K562 (cell line): Measurements from ENCODE around the gene TMEM132E. TPM values are rescaled to one million over a fixed set of nuclear protein-coding genes. Genes with fewer than 3 reads are reported as not detected.

Experiments used
- ATAC-seq: fragments of 200-7000 bp; cut with Tn5 transposase; 3 replicates; pipeline ENCODE4 v1.9.1; 2020; ENCODE audit warnings: moderate library complexity
- BruUV-seq: library from RNA; stranded (reverse); fragments of 400-500 nt; replicated peaks from 2 replicates; lab custom pipeline; 2021; lab: Mats Ljungman, UMichigan
- CTCF ChIA-PET: fragments of 300-600 bp; formaldehyde crosslinking; extraction: SDS; loops from one replicate; lab custom pipeline; 2021; ENCODE audit warnings: low intra/inter-chr PET ratio; lab: Yijun Ruan, JAX
- POLR2A ChIA-PET: fragments of 300-600, 350-650 bp; sonication (Branson Sonifier 250); formaldehyde crosslinking; extraction: SDS; loops from one replicate; lab custom pipeline; 2021; ENCODE audit warnings: antibody characterized with exemption, inconsistent platforms; lab: Yijun Ruan, JAX
- DNase-seq, 4 experiments: peaks; one replicate each; pipeline versions ENCODE4 v3.0.0 to v3.0.0-alpha.2; 2011 to 2018; ENCODE audit warnings: low spot score in 3 of 4, mixed read lengths in 3 of 4; ENCODE audit errors: extremely low read depth in 1 of 4
- FAIRE-seq: peaks from 2 replicates; lab custom pipeline; 2011; peaks lifted over from hg19 to GRCh38; lab: Jason Lieb, UNC
- H2AFZ ChIP-seq: 2 replicates; pipeline ENCODE4 v1.6.0; 2011; ENCODE audit warnings: low read depth, low read length, control low read depth, inconsistent platforms
- H3K27ac ChIP-seq: fragments of 200-600 bp; 3 replicates; pipeline ENCODE4 v1.8.0; 2011; ENCODE audit warnings: low read depth, mild to moderate bottlenecking, control low read depth, inconsistent platforms, low read length, moderate library complexity, mixed read lengths; ENCODE audit errors: extremely low read depth
- H3K27me3 ChIP-seq, 2 experiments: fragments of 300-600 bp in 1 of 2; 2 replicates in 1 of 2; 3 replicates in 1 of 2; pipeline versions ENCODE4 v1.6.0 to v1.8.0; 2011; ENCODE audit warnings: inconsistent platforms in 2 of 2, low read length in 2 of 2, mild to moderate bottlenecking in 1 of 2, mixed read lengths in 1 of 2, moderate library complexity in 1 of 2; ENCODE audit not compliant: control insufficient read depth in 2 of 2, insufficient read depth in 2 of 2
- H3K36me3 ChIP-seq: fragments of 300-600 bp; 3 replicates; pipeline ENCODE4 v1.8.0; 2011; ENCODE audit warnings: mild to moderate bottlenecking, low read length, inconsistent platforms; ENCODE audit not compliant: control insufficient read depth, insufficient read depth
- H3K4me1 ChIP-seq, 2 experiments: fragments of 200-600 bp in 1 of 2; replicated peaks in 1 of 2; 2 replicates in 1 of 2; 3 replicates in 1 of 2; pipeline versions ENCODE4 v1.5.1 to v1.8.0; 2011; ENCODE audit warnings: inconsistent platforms in 2 of 2, low read length in 2 of 2, mild to moderate bottlenecking in 1 of 2, mixed read lengths in 1 of 2, moderate library complexity in 1 of 2; ENCODE audit not compliant: control insufficient read depth in 2 of 2, insufficient read depth in 2 of 2
- H3K4me2 ChIP-seq: 2 replicates; pipeline ENCODE4 v1.6.1; 2011; ENCODE audit warnings: low read length, control low read depth, inconsistent platforms, mixed read lengths; ENCODE audit not compliant: insufficient read depth
- H3K4me3 ChIP-seq: fragments of 200-600 bp; sonication (generic), shearing (Covaris generic); 2 replicates; pipeline ENCODE4 v1.5.1; 2016; ENCODE audit warnings: control low read depth, inconsistent platforms
- H3K79me2 ChIP-seq: fragments of 200-600 bp; 3 replicates; pipeline ENCODE4 v1.8.0; 2011; ENCODE audit warnings: low read length, inconsistent platforms; ENCODE audit not compliant: control insufficient read depth, insufficient read depth
- H3K9ac ChIP-seq, 2 experiments: 2 replicates each; pipeline versions ENCODE4 v1.6.0 to v1.6.1; 2011; ENCODE audit warnings: low read depth in 2 of 2, low read length in 2 of 2, control low read depth in 1 of 2, inconsistent platforms in 1 of 2, mild to moderate bottlenecking in 1 of 2, mixed read lengths in 1 of 2; ENCODE audit not compliant: insufficient read depth in 1 of 2
- H3K9me1 ChIP-seq: one replicate; pipeline ENCODE4 v1.6.0; 2011; ENCODE audit warnings: inconsistent platforms, mild to moderate bottlenecking, low read length, moderate library complexity; ENCODE audit not compliant: control insufficient read depth, insufficient read depth
- H3K9me3 ChIP-seq: replicated peaks from 2 replicates; pipeline ENCODE4 v1.5.1; 2011; ENCODE audit warnings: low read depth, low read length, inconsistent platforms; ENCODE audit not compliant: control insufficient read depth, insufficient read depth
- H4K20me1 ChIP-seq: replicated peaks from 2 replicates; pipeline ENCODE4 v1.6.1; 2011; ENCODE audit warnings: low read length, inconsistent platforms, mixed read lengths; ENCODE audit not compliant: control insufficient read depth, insufficient read depth
- CREB1 ChIP-seq, 2 experiments: sonication (generic) in 1 of 2; formaldehyde crosslinking in 1 of 2; IDR thresholded peaks; 2 replicates each; pipeline versions ENCODE4 v1.6.1 to v1.8.0; 2012 to 2022; ENCODE audit warnings: inconsistent platforms in 1 of 2, mild to moderate bottlenecking in 1 of 2, missing genetic modification reagents in 1 of 2, moderate library complexity in 1 of 2
- HOMEZ ChIP-seq: fragments of 250-450 bp; sonication (Bioruptor Pico); IDR thresholded peaks from 2 replicates; pipeline ENCODE4 v1.4.0; 2020; ENCODE audit warnings: mild to moderate bottlenecking, moderate library complexity
- MXD1 ChIP-seq: fragments of 250-450 bp; sonication (Bioruptor Pico); IDR thresholded peaks from 2 replicates; pipeline ENCODE4 v1.8.0; 2021; ENCODE audit warnings: borderline replicate concordance, mild to moderate bottlenecking, moderate library complexity; ENCODE audit not compliant: poor library complexity, severe bottlenecking
- PHB ChIP-seq: fragments of 250-450 bp; sonication (Bioruptor Pico); IDR thresholded peaks from 2 replicates; pipeline ENCODE4 v1.5.0; 2021
- SMAD3 ChIP-seq: fragments of 450-650 bp; formaldehyde crosslinking; conservative IDR thresholded peaks from 2 replicates; pipeline ENCODE4 v1.4.0; 2020; ENCODE audit warnings: mild to moderate bottlenecking
- TGIF2 ChIP-seq: sonication (generic); formaldehyde crosslinking; IDR thresholded peaks from 2 replicates; pipeline ENCODE4 v1.8.1; 2022; ENCODE audit warnings: mild to moderate bottlenecking, missing genetic modification reagents, moderate library complexity
- ZNF24 ChIP-seq: fragments of 450-650 bp; IDR thresholded peaks from 2 replicates; pipeline ENCODE4 v1.6.1; 2016
- ZNF318 ChIP-seq, 2 experiments: fragments of 450-650 bp; IDR thresholded peaks; 2 replicates each; pipeline ENCODE4 v1.6.1; 2016; ENCODE audit warnings: mild to moderate bottlenecking in 2 of 2, borderline replicate concordance in 1 of 2, low read depth in 1 of 2, moderate library complexity in 1 of 2
- ZNF764 ChIP-seq: fragments of 250-450 bp; sonication (Bioruptor Pico); IDR thresholded peaks from 2 replicates; pipeline ENCODE4 v1.4.0; 2020; ENCODE audit warnings: low read depth, mild to moderate bottlenecking, moderate library complexity
- WGBS: fragments of 100-300 bp; shearing (Covaris generic); methylation state at CpG from one replicate; pipeline ENCODE4 v1.1.6; 2016; ENCODE audit warnings: low coverage, mixed read lengths; ENCODE audit not compliant: insufficient coverage; ENCODE audit errors: missing lambda C conversion rate; 5-methylcytosine and 5-hydroxymethylcytosine counted together
- in situ Hi-C: fragments of 300-500 bp; cut with MboI; formaldehyde crosslinking; loops from 4 replicates; pipeline ENCODE4 v1.15.0; 2018; ENCODE audit warnings: inconsistent platforms, mixed read lengths
- intact Hi-C: fragments of 100-400 bp; cut with micrococcal nuclease; formaldehyde crosslinking; loops from 2 replicates; pipeline ENCODE4 v1.14.2; 2022
- polyA plus RNA-seq, 8 experiments: library from polyadenylated mRNA; depleted of rRNA in 4 of 8; stranded (reverse) in 5 of 8; unstranded in 3 of 8; fragments of >200 nt; fragmentation: Nextera tagmentation in 2 of 8; fragmentation: Illumina TruSeq in 1 of 8; extraction: Ambion mirVana in 2 of 8; extraction: Trizol in 1 of 8; gene quantifications; 2 replicates each; pipeline versions ENCODE4 v1.2.1 to v1.2.3, GENCODE V29; 2011 to 2014; ENCODE audit warnings: inconsistent platforms in 1 of 8, missing spikeins in 1 of 8
- total RNA-seq, 7 experiments: library from RNA; depleted of rRNA in 6 of 7; stranded (reverse); fragments of >200 nt in 6 of 7; fragmentation: Illumina TruSeq in 2 of 7; extraction: Trizol in 2 of 7; gene quantifications; 2 replicates each; pipeline versions ENCODE4 v1.2.1 to v1.2.3, GENCODE V29; 2011 to 2021; ENCODE audit warnings: low replicate concordance in 1 of 7

TMEM132E gene
- total and polyA plus RNA-seq, 9 of the 15 experiments (the other 6 are each of a cell fraction or from before 2014, with no cell fraction given), result not detected

- Histone ChIP-seq H3K36me3 (no peaks in the 10 kb centered on the region), H3K79me2 (no peaks in the 10 kb centered on the region), H3K9ac (no peak overlapping the region), H4K20me1 (0 out of 2 replicates have a peak, but pooled peaks cover 4% of the 10 kb centered on the region), H3K9me3 (no peaks in the 10 kb centered on the region), H3K4me2 (no peak overlapping the region), H3K27ac (no peak overlapping the region), H3K9me1 (no peaks in the 10 kb centered on the region), H3K4me1 (no peaks in the 10 kb centered on the region; a peak in 1 of 5 replicates), H2AFZ (no peak overlapping the region), H3K27me3 (peaks cover 0 to 6% of the 10 kb centered on the region in 2 experiments; a peak in 2 of 5 replicates), H3K4me3 (no peak overlapping the region)
- intact Hi-C loops, result no loop called here
- FAIRE-seq (no peak), ATAC-seq (no peak), DNase-seq (no peak)
- ChIA-PET CTCF (no interaction called here), POLR2A (no interaction called here)
- BruUV-seq, result no TSS peak
- in situ Hi-C loops, result no loop called here
- WGBS, result 3% methylated on average over 3 of the region's 3 CpGs
- no peak for TF ChIP-seq ZNF764 (CRISPR knock-in tag)
- no peak for TF ChIP-seq HOMEZ
- no peak for TF ChIP-seq CREB1 (IDR thresholded peaks at IDR 0.05)
- TF ChIP-seq CREB1 (CRISPR knock-in tag; IDR thresholded peaks at IDR 0.05), result no peak
- TF ChIP-seq SMAD3 (CRISPR knock-in tag), result no peak
- no peak for TF ChIP-seq ZNF24
- TF ChIP-seq TGIF2 (CRISPR knock-in tag), result no peak
- TF ChIP-seq MXD1 (CRISPR knock-in tag), result no peak
- no peak for TF ChIP-seq PHB
- TF ChIP-seq ZNF318 (IDR thresholded peaks at IDR 0.05; ENCODE audit: borderline replicate concordance in 1 of 2, low read depth in 1 of 2), result no peak
Observed at GRCh38 chr17:34619687-34620217, 40.4 kb downstream of the TMEM132E start.
